Skeletal muscle tissue (tissue), 4 donors: Measurements from ENCODE around the gene SYNGR3. TPM values are rescaled to one million over a fixed set of nuclear protein-coding genes. Genes with fewer than 3 reads are reported as not detected.

ENCODE experiments used
- H3K27ac ChIP-seq: one replicate; pipeline ENCODE4 v1.7.0; 2013; ENCODE audit warnings: mild to moderate bottlenecking, low read depth, low read length, inconsistent platforms
- H3K27me3 ChIP-seq, 3 donors: one replicate each; pipeline ENCODE4 v1.7.0; 2013; ENCODE audit warnings: low read length in 3 of 3; ENCODE audit not compliant: control insufficient read depth in 3 of 3, insufficient read depth in 3 of 3
- H3K36me3 ChIP-seq, 3 donors: one replicate each; pipeline ENCODE4 v1.7.0; 2013; ENCODE audit warnings: low read length in 3 of 3; ENCODE audit not compliant: control insufficient read depth in 3 of 3, insufficient read depth in 3 of 3
- H3K4me1 ChIP-seq, 3 donors: one replicate each; pipeline ENCODE4 v1.7.0; 2013; ENCODE audit warnings: low read length in 3 of 3, mild to moderate bottlenecking in 3 of 3; ENCODE audit not compliant: control insufficient read depth in 3 of 3, insufficient read depth in 3 of 3
- H3K4me3 ChIP-seq, 3 donors: one replicate each; pipeline ENCODE4 v1.7.0; 2013; ENCODE audit warnings: low read length in 3 of 3
- H3K9ac ChIP-seq, 3 donors: one replicate each; pipeline ENCODE4 v1.7.0; 2013; ENCODE audit warnings: low read length in 3 of 3, mild to moderate bottlenecking in 3 of 3, moderate library complexity in 2 of 3, low read depth in 1 of 3
- H3K9me3 ChIP-seq, 3 donors: one replicate each; pipeline ENCODE4 v1.7.0; 2013; ENCODE audit warnings: low read length in 3 of 3; ENCODE audit not compliant: control insufficient read depth in 3 of 3
- total RNA-seq: library from RNA; depleted of rRNA; stranded (reverse); fragments of >200 nt; gene quantifications from one replicate; pipeline ENCODE4 v1.2.3, GENCODE V29; 2014
- donor health status: Osteomylitis.

Gene SYNGR3
- total RNA-seq, 1 donor from 2014 or later, result 0.52 TPM

DNA sequence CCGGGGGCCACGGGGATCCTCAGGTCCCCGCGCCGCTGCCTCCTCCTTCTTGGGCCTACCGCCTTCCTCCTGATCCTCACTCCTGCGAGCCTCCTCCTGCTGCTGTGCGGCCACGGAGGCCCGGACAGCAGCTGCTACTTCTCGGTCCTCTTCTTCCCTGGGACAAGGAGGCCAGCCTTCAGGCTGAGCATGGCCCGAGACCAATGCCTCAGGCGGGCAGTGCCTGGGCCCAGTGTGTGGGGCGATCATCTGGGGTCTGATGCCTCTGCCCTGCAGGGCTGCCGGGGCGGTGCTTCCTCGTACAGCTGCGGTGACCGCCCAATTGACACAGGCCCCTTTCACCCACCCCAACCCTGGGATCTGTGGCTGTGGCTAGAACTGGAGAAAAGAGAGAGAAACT is 11.3 kb downstream of the SYNGR3 start:
- Histone ChIP-seq H3K36me3 (peaks cover 35 to 50% (median 42%) of the 10 kb centered on the region in 3 donors), H3K4me3 (no peak overlapping the region), H3K27ac (no peak overlapping the region), H3K4me1 (peaks cover 28 to 36% (median 33%) of the 10 kb centered on the region in 3 donors), H3K9me3 (no peaks in the 10 kb centered on the region), H3K9ac (no peak overlapping the region), H3K27me3 (no peaks in the 10 kb centered on the region)

- Histone ChIP-seq H3K36me3 (peaks cover 35 to 50% (median 40%) of the 10 kb centered on the region in 3 donors), H3K27me3 (no peaks in the 10 kb centered on the region), H3K4me3 (no peak overlapping the region), H3K27ac (no peak overlapping the region), H3K9ac (no peak overlapping the region), H3K9me3 (no peaks in the 10 kb centered on the region), H3K4me1 (peaks cover 35 to 42% (median 39%) of the 10 kb centered on the region in 3 donors)
Measured at GRCh38 chr16:2001456-2002355, 11.9 kb downstream of the SYNGR3 start.

GRCh38 chr16:2002406-2003230 is 12.8 kb downstream of the SYNGR3 start:
- Histone ChIP-seq H3K9me3 (no peaks in the 10 kb centered on the region), H3K4me1 (peaks cover 43 to 50% (median 48%) of the 10 kb centered on the region in 3 donors), H3K9ac (no peak overlapping the region), H3K36me3 (peaks cover 33 to 45% (median 34%) of the 10 kb centered on the region in 3 donors), H3K27me3 (no peaks in the 10 kb centered on the region), H3K27ac (no peak overlapping the region), H3K4me3 (no peak overlapping the region)

DNA sequence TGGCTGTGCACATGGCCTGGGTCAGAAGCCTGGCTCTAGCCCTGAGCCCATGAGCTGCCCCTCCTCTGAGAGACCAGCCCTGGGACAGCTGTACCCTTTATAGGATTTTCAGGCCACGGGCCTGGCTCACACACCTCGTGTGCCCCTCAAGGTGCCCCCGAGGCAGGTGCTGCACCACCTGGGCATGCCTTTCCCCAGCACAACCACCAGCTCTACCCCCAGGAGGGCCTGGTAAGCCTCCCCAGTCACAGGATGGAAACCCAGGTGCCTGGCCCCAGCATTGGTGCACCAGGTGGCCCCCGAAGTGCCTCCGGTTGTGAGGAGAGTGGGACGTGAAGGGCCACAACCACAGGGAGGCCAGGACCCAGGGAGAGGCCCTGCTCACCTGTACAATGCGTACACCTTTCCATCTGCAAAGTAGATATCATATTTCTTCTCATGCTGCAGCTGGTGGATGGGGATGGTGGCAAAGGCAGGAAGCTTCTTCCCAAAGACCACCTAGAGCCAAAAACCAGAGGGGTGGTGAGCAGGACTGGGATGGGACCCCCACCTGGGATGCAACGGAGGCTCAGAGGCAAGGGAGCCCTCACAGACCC is 13.6 kb downstream of the SYNGR3 start:
- H3K27ac ChIP-seq, result peak overlapping the region; percentile 79

GRCh38 chr16:2003827-2004641 is 14.3 kb downstream of the SYNGR3 start:
- peak overlapping the region; percentile 79 for H3K27ac ChIP-seq
- H3K9me3 ChIP-seq, result no peaks in the 10 kb centered on the region
- H3K4me3 ChIP-seq, result peak overlapping the region; percentile 23 to 67 (median 42)
- H3K36me3 ChIP-seq, result peaks cover 27 to 37% (median 28%) of the 10 kb centered on the region in 3 donors
- peaks cover 57 to 59% (median 59%) of the 10 kb centered on the region in 3 donors for H3K4me1 ChIP-seq
- H3K9ac ChIP-seq, result peak overlapping the region; percentile 10 to 71 (median 64)
- no peaks in the 10 kb centered on the region for H3K27me3 ChIP-seq

More for the DNA sequence above, 13.6 kb downstream of the SYNGR3 start:
- peak overlapping the region in 2 of 3 donors; percentile 32 to 45 for H3K9ac ChIP-seq
- peaks cover 50 to 52% (median 52%) of the 10 kb centered on the region in 3 donors for H3K4me1 ChIP-seq
- H3K4me3 ChIP-seq, result peak overlapping the region in 1 of 3 donors; percentile 13
- no peaks in the 10 kb centered on the region for H3K9me3 ChIP-seq
- peaks cover 29 to 38% (median 29%) of the 10 kb centered on the region in 3 donors for H3K36me3 ChIP-seq
- no peaks in the 10 kb centered on the region for H3K27me3 ChIP-seq

DNA sequence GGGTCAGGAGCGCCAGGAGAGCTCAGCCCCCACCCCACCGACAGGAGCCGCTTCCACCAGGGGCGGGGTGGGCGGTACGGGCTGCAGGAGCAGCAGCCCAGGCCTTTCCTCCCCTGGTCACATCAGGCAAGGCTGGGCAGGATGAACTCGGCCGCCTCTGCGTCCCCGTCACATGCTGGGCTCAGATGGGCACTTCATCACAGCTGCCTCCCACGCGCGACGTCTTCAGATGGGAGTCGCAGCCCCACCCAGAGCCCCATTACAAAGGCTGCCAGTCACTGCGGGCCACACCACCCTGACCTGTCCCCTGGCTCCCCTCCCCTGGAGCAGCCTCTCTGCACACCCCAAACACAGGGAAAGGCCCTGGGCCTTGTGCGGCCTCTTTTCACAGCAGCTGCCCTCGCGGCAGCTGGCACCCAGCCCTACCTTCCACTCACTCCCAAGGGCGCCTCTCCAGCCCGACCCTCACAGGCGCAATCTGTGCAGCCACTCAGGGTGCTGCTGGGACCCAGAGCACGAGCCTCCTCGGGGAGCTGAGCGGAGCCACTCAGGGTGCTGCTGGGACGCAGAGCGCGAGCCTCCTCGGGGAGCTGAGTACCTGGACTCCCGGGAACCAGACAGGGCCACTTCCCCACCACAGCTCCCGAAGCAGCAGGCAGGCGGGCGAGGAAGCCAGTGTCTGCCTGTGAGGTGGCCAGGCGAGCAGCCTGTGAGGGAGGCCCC is 15.2 kb downstream of the SYNGR3 start:
- no peak overlapping the region for H3K4me3 ChIP-seq
- H3K27ac ChIP-seq, result no peak overlapping the region
- H3K36me3 ChIP-seq, result peaks cover 23 to 29% (median 24%) of the 10 kb centered on the region in 3 donors
- no peaks in the 10 kb centered on the region for H3K27me3 ChIP-seq
- peak overlapping the region; percentile 13 to 71 (median 64) for H3K9ac ChIP-seq
- H3K4me1 ChIP-seq, result peaks cover 59 to 62% (median 59%) of the 10 kb centered on the region in 3 donors
- no peaks in the 10 kb centered on the region for H3K9me3 ChIP-seq

- H3K27ac ChIP-seq, result no peak overlapping the region
- H3K36me3 ChIP-seq, result peaks cover 18 to 27% (median 19%) of the 10 kb centered on the region in 3 donors
- H3K9me3 ChIP-seq, result no peaks in the 10 kb centered on the region
- peaks cover 64 to 69% (median 66%) of the 10 kb centered on the region in 3 donors for H3K4me1 ChIP-seq
- H3K4me3 ChIP-seq, result no peak overlapping the region
- no peaks in the 10 kb centered on the region for H3K27me3 ChIP-seq
- peak overlapping the region; percentile 13 to 62 (median 50) for H3K9ac ChIP-seq
Measured at GRCh38 chr16:2005646-2006045, 15.9 kb downstream of the SYNGR3 start.

- peak overlapping the region in 2 of 3 donors; percentile 13 to 62 for H3K9ac ChIP-seq
- no peaks in the 10 kb centered on the region for H3K9me3 ChIP-seq
- H3K4me1 ChIP-seq, result peaks cover 64 to 71% (median 66%) of the 10 kb centered on the region in 3 donors
- H3K4me3 ChIP-seq, result no peak overlapping the region
- no peaks in the 10 kb centered on the region for H3K27me3 ChIP-seq
- H3K27ac ChIP-seq, result no peak overlapping the region
- H3K36me3 ChIP-seq, result peaks cover 12 to 21% (median 14%) of the 10 kb centered on the region in 3 donors
Measured at GRCh38 chr16:2006317-2006716, 16.5 kb downstream of the SYNGR3 start.
